CD4-positive, alpha-beta T cell treated with Interleukin-6 for 4 hours (primary cell): ENCODE data around the gene NAA10.

Experiments used
- DNase-seq: peaks from one replicate; pipeline ENCODE4 v3.0.0-alpha.2; 2020; ENCODE audit warnings: mixed read lengths

Gene NAA10

DNA sequence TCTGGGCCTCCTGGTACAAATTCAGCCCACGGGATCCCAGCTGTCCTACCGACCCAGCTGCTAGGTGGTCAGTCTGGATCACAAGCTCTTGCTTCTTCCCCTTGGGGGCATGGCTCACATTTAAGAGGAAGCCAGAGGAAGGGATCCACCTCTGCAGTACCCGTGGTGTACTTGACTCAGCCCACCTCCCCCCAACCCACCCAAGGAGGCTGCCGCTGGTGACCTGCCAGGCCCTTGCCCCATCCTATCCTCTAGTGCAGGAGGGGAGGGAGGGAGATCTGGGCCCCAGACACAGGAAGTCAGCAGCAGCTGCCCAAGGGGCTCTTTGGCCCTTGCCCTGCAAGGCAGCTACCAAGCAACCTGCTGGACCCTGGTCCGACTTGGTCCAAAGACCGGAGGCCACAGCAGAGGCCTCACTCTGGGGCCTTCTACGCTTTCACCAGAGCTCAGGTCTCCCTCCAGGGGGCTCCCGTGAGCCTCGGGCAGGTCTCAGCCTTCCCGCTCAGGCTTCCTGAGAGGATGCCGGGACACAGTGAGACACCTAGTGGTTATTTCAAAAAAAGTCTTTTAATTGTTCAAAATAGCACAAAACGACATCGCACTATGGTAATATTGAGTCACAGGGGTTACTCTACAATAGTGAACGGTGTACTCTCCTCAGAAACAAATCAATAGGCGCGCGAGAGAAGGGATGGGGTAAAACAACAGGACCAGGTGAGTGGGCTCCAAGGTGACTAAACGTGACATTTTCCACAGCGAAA is 12.4 kb upstream of the NAA10 start:
- peak; percentile 88 for DNase-seq

DNA sequence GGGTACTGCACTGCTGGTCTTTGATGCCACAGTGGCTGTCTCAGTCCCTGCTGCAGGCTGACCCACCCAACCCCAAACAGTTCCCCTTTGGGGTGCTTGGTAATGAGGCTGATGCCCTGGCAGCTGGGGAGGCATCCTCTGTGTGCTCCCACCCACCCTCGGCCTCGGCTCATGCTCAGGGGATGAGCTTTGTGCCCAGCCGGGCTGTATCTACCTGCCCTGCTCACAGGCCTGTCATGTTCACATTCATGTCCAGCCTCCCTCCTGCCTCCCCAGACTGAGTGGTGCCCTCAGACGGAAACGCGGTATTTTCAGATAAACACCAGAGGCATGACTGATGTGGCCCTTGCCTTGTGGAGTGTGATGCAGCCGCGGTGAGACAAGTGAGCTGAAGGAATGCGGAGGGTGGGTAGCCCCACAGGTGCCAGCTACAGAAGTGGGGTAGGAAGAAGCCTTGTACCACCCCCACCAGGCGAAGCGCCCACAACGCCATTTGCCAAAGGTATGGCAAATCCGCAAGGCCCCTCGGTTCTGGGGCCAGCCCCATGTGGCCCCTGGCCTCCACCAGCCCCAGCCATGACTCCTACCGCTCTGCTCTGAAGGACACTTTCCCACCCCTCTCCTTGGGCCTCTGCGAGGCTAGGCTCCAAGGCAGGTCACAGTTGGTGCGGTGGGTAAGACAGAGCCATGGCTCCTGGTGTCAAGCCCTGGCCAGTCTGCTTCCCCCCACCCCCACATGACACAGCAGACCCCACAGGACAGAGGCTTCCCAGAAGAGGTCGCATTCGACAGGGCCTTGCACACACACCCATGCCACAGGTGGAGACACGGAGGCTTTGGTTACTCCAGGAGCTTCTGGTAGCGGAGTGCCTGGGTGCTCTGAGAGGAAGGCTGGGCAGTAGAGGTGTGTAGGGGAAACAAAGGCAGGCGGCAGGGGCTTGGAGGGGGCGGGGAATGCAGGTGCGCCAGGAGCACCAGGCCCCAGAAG is 11.4 kb upstream of the NAA10 start:
- no peak for DNase-seq

DNA sequence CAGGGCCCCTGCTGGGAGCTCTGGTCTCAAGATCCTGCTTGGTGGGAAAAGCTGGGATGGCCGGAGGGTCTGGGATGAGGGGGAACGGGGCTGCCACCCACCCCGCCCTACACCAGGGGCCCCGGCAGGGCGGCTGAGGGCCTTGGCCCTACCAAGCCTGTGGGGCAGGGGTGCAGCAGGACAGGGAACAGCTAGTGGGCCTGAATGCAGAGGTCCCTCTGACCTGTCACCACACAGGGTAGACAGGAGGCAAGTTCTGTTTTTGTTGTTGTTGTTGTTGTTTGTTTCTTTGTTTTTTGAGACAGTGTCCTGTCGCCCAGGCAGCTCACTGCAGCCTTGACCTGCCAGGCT is 9.9 kb upstream of the NAA10 start:
- no peak for DNase-seq

DNA sequence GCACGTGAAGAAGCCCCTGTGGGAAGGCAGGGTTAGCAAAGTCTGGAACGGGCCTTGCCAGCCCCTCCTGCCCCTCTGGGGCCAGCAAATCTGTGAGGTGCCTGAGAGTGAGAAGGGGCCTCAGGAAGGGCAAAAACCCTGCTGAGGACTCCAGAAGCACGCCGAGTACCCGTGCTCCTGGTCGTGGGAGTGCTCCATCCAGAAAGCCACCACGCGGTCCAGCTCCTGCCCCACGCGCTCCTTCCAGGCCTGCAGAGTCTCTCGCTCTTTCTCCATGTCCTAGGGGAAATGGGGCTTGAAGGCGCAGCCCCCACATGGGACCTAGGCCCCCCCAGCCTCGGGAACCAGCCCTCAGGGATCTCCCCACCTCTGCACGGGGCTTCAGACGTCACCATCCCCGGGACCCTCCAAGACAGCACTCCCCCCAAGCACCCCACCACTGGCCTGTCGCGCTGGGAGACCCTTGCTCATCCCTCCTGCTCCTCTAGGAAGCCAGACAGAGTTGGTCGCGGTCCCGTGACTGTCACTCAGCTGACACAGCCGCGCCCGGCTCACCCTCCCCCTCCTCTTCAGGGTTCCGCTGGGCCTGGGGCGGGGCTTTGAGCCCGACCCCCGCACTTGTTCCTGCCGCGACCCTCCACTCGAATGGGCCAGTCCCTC is 9.4 kb upstream of the NAA10 start, which contains the start of gene RENBP:
RENBP (minus strand) TSS at position 504 of the 660 bp plus-strand sequence; CDS start at position 471, 33 bp downstream.
- DNase-seq = peak; percentile 73

DNA sequence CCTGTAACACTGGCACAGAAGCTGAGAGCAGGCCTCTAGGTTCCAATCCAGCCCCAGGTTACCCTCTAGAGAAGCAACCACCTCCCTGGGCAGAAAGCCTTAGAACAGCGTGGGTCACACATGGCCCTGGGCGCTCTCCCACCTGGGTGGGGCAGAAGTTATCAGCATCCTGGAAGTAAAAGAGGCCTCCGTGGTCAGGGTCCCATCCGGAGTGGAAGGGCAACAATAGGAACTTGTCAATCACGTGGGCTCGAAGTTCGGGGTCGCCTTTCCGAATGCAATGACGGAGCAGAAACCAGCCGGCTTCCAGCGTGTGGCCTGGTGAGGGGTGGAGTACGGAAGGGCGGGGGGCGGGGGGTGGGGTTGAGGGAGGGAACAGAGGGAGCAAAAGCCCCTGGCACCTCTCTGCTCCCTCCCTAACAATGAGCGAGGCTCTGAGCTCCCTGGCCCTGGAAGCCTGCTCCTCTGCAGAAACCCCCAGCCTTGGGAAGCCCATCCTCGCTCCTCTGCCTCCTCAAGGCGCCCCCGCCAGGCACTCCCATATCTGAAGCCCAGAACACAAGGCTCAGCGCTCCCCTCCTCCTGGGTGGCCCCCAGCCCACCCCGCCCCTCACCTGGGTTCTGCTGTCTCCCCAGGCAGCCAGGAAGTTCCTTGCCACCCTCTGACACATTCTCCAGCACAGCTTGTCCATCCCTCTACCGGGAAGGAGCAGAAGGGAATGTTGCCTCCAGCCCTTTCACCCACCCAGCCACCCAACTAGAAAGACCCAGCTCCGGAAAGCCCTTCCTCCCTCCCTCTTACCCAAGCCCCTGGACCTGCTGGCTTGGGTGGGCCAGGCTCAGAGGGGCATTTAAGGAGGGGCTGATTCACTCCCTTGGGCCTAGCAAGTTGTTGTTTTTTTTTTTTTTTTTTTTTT is 6.8 kb upstream of the NAA10 start:
- no peak for DNase-seq

DNA sequence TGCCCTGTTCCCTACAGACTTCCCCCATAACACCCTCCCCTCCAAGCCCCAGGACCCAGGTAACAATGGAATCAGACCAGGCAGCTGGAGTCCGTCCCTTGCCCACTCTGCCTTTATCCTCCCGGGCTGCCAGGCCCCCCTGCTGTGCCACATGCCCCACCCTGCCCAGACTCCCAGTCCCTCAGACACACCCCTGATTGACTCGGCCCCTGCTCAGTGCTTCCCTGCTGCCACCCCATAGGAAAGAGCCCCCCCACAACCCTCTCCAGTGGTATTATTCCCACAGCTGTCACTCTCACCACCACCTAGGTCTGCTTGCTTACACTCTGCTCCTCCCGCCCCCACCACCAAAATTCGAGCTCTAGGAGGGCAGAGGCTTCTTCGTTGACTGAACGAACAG is 4.7 kb upstream of the NAA10 start:
- DNase-seq = no peak

DNA sequence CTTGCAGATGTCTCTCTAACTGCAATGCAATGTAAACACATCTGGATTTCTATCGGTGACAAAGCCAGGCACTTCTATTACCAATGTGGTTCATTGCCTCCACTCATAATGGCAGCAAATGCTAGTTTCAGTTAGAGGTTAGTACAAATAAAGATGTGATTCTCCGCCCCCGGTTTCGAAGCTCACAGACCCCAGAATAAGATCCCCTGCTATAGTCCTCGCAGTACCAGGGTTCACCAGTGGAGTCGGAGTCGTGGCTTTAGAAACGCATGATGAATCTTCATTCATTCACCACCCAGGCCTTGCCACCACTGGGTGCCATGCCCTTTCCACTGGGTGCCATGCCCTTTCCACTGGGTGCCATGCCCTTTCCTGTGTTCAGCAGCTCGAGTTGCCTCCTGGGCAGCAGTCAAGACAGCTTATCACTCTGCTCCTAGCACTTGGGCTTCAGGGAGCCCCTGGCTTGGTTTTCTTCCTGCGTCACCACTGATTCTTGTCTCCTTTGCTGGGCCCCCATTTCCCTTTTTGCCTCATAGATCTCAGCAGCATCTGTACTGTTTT is 3.5 kb upstream of the NAA10 start:
- no peak for DNase-seq

DNA sequence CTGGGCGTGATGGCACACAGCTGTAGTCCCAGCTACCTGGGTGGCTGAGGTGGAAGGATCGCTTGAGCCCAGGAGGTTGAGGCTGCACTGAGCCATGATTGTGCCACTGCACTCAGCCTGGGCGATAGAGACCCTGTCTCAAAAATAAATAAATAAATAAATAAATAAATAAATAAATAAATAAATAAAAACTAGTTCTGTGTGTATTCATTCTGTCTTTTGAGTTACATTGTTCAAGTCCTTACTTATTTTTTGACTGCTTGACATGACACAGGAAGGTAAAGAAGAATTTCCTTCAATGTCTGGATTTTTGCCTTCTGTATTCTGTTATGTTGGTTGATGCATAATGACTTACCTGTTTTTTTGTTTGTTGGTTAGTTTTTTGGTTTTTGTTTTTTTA is 2.2 kb upstream of the NAA10 start:
- no peak for DNase-seq

DNA sequence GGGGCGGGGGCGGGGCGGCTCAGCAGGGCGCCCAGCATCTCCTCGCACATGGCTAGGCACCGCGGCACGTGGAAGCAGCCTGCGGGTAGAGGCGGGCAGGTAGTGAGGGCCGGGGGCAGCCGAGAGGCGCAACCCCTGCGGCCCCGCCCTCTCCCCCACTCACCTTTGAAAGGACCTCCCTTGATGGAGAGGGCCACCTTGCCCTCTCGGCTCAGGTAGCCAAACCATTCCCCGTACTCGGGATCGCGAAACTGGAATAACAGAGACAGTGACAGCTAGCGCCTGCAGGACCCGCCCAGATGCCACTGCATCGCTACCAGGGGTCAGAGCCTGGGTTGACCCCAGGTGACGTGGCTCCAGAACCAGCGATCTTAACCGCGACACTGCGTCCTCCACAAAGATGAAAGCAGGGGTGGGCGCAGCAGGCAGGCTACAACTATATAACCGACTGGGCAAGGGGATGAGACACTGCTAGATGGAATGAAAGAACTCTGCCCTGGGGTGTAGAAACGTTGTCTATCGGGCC is 552 bp upstream of the NAA10 start:
- DNase-seq = no peak

DNA sequence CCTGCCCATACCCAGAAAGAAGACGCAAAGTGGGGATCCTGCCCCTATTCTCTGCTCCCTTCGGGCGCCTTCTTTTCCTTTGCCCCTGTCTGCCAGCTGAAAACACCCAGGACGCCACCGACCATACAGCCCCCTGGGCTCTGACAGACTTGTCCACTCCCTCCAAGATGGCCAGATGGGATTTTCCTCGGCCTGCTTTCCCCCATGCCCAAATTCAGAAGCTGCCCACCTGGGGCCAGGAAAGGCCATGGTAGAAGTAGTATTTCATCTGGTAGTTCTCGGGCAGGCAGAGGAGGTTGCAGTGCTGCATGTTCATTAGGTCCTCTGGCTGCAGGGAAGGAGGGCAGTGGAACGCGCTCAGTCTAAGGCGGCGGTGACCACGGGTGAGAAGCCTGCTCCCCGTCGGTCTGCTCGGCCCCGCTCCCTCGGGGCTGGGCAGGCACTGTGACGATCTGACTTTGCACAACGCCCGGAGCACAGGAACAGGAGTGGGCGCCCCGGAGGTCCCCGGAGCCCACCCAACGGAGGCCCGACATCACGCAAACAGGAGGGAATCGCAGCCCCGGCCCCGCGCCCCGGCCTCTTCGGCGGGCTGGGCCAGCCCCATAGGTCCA is 582 bp downstream of the NAA10 start:
- no peak for DNase-seq

DNA sequence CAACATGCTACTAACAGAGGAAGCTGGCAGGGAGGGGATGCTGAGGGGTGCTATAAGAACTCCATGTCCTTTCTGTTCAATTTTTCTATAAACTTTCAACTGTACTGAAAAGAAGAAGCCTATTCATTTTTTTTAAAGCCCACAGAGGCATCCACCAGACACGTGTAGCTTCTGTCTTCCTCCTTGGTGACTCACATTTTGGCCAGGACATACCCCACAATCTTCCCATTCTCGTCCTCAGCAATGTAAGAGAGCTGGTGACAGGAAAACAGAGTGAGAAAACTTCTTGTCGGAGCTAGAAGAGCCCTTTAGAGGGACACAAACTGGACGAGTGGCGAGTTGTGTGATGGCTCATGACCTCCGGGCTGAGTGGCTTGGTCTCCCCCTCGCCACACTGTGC is 1.1 kb downstream of the NAA10 start:
- no peak for DNase-seq

DNA sequence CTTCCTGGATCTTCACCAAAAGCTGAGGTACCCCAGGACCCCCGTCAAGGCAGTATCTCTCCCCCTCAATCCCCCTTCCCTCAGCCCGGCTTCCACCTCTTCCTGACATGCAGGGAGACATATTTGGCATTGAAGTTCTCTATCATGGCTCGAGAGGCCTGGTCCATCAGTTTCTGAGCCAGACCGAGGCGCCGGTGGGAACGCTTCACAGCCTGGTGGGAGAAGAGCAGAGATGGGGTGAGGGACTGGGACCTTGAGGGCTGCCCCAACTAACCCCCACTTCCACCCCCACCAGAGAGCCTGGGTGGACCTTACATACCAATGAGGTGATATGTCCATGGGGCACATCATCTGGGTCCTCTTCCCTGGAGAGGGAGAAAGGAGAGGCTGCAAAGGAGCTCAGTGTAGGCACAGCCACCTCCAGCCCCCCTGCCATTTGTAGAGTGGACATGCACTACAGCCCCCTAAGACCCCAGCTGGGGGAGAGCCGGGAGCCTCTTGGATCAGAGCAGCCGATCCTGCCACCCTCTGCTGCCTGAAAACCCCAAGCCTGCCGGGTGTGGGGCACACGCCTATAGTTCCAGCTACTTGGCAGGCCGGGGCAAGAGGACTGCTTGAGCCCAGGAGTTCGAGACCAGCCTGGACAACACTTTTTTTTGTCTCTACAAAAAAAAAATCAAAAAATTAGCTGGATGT is 2.5 kb downstream of the NAA10 start:
- DNase-seq = no peak

DNA sequence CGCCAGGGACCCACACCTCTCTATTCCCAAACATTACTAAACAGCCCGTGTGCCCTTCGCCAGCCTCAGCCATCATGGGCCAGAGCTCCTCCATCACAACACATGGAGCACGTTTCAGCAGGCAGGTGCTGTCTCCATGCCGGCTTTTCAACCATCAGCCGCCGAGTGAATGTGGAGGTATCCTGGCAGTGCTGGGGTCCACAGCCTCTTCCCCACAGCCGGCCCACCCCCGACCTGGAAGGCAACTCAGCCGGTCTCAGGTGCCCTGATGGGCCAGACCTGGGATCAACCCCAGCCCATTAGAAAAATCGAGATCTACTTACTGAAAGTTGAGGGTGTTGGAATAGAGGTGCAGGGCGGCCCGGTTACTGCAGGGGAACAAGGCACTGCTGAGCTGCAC is 3.1 kb downstream of the NAA10 start:
- no peak for DNase-seq

DNA sequence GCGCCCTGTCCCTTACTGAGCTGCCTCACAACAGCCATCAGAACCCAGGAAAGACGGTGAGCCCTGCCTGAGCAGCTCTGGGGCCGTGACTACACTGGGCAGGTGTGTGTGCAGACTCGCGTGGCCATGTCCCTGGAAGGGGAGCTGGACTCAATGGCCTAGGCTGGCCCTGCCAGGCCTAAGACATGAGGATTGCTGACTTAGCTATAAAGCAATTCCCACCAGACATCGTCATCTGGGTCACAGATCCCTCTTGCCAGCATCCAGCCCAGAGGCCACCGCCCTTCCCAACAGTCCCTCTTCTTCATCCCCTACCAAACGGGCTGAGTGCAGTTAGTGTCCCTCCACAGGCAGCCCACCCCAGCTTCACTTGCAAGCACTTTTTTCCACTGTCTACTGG is 3.7 kb downstream of the NAA10 start:
- no peak for DNase-seq

DNA sequence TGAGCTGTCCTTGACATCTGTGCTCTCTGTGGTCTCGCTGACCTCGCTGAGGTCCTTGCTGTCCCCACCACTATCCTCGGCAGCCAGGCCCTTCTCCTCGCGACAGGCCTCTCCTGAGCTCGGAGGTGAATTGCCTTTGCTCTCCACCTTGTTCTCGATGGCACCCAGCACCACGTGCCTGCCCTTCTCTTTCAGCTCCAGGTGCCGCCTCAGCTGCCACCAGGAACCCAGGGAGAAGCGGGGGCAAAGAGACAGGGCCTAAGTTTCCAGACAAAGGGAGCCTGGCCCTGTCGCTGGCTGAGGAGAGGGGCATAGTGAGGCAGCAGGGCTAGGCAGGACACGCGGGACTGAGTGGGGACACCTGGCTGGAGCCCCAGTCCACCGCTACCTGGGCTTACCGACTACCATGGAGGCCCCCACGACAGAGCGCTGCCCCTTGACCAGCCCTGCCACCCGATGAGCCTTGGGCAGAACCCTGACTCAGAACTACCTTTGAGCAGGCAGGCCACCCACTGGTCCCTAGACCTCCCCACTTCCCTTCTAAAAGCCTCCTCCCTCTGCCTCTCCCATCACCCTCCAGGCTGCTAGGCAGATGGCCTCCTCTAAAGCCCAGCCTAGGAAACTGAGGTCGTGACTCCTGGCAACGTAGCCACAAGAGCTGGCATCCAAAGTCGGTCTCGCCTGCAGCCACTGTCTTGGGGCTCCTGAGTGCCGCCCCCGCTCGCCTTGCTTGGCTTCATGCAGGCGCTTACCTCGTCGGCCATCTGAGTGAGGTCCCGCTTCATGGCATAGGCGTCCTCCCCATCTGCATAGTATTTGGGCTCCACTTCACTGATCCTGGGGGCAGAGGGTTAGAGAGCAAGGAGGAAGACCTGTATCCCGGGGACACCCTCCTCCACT is 4.6 kb downstream of the NAA10 start:
- no peak for DNase-seq

DNA sequence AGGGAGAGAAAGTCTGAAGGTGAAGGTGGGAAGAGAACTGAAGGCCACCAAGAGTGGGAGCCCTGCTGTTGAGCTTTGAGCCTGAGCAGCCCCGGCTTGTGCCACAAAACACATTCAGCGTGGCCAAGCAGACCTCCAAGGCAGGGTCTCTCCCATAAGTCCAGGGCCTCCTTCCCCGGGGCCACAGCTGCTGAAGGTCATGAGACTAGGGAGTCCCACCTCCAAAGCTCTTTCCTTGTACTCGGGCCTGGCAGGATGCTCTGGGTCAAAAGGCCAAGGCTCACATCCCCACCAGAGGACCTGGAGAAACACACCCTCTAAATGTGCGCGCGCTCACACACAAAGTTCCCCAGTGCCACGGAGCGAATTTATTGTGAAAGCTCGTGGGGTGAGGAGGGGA is 5.3 kb downstream of the NAA10 start:
- no peak for DNase-seq

DNA sequence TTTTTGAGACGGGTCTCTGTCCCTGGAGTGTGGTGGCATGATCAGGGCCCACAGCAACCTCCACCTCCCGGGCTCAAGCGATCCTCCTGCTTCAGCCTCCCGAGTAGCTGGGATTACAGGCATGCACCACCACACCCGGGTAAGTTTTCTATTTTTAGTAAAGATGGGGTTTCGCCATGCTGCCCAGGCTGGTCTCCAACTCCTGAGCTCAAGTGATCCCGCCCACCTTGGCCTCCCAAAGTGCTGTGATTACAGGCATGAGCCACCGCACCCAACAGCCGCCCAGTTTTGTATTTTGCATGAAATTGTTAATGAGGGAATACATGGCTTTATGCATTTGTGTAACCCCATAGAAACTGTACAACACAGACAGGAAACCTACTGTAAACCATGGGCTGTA is 6.0 kb downstream of the NAA10 start:
- DNase-seq = no peak

DNA sequence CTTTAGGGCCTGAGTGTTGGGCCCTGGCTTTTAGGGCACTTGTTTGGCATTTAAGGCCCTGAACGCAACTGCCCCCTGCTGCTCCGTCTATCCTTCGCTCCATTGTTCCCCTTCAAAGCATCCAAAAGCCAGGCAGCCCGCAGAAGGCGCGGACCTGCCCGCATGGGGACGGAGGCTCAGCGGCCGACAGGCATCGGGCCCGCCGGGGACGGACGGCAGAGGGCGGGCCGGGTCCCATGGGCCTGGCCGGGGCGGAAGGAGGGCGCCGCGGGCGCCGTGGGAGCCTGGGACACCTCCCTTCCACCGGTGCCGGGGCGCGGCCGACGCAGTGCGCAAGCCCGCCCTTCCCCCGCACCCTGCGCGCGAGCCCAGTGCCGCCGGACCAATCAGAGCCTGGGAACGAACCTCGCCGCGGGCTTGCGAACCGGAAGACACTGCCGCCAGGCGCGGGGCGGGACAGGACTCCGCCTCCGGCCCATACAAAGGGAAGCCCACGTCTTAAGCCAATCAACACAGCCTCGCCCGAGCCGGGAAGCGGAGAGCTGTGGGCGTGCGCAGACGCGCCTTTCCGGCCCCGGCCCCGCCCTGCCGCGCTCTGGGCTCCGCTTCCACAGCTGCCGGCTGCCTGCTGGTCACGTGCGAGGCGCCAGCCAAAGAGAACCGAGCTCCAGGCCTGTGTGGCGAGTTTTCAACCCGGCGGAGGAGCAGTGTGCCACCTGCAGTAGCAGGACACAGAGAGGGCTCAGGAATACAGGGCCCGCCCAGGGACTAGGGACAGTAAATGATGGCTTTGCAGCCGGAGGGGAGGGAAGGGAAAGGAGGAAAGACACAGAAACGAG is 6.7 kb downstream of the NAA10 start:
- peak; percentile 97 for DNase-seq

DNA sequence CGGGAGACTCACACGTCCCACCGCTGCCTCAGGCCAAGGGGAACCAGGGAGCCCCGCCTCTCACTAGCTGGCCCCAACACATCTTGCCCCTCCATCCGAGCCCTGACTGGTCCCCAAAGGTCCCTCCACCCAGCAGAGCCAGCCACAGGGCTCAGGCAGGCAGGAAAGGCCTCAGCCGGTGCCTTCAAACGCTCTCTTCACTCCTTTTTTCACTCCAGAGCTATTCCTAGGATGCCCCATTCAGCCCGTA is 7.2 kb downstream of the NAA10 start:
- DNase-seq = no peak
